Hepatocyte (in vitro differentiated cells): ENCODE results near the gene TSPYL4.

Experiments used
- CTCF ChIP-seq: fragments of 200-600 bp; sonication (generic); IDR thresholded peaks from 2 replicates; pipeline ENCODE4 v1.5.1; 2016; ENCODE audit warnings: antibody characterized with exemption, mild to moderate bottlenecking; ENCODE audit not compliant: poor library complexity
- EZH2 ChIP-seq: fragments of 200-600 bp; sonication (generic); IDR thresholded peaks from 2 replicates; pipeline ENCODE4 v1.6.1; 2016; ENCODE audit warnings: antibody characterized with exemption, mild to moderate bottlenecking, borderline replicate concordance
- EZH2phosphoT487 ChIP-seq: fragments of 200-600 bp; sonication (generic); IDR thresholded peaks from one replicate; pipeline ENCODE4 v1.6.1; 2018; ENCODE audit warnings: antibody characterized with exemption, mild to moderate bottlenecking, low read depth, moderate library complexity; ENCODE audit not compliant: unreplicated experiment, severe bottlenecking

DNA sequence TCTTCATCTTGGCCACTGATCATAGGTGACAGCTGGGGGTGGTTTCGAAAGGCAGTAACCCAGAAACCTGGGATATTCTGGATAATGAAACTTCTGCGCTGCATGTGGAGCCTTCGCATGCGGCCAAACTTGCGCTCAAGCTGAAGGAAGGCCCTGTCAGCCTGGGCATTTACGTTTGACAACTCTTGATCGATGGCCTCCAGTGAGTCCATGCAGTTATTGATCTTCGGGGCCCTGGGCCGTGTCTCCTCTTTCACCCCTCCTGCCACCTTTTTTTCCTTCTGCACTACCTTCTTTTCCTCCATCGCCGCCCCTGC, 729 bp downstream of the TSPYL4 start:
- TF ChIP-seq CTCF (no peak), EZH2 (no peak), EZH2phosphoT487 (no peak)
